Type B pancreatic cell (in vitro differentiated cells): ENCODE data around the gene SSH2. TPM values are rescaled to one million over a fixed set of nuclear protein-coding genes. Genes with fewer than 3 reads are reported as not detected.

ENCODE experiments used
- DNase-seq: peaks from one replicate; pipeline ENCODE4 v3.0.0; 2021; ENCODE audit warnings: mixed read lengths; ENCODE audit not compliant: unreplicated experiment; ENCODE audit errors: extremely low spot score
- H3K27ac Mint-ChIP-seq: 2 replicates; pipeline ENCODE4 v1.8.0; 2021; ENCODE audit warnings: mild to moderate bottlenecking, mixed read lengths
- H3K27me3 Mint-ChIP-seq: 2 replicates; pipeline ENCODE4 v1.8.0; 2021; ENCODE audit warnings: mixed read lengths
- H3K36me3 Mint-ChIP-seq: 2 replicates; pipeline ENCODE4 v1.8.0; 2021; ENCODE audit warnings: mixed read lengths
- H3K4me1 Mint-ChIP-seq: one replicate; pipeline ENCODE4 v1.8.0; 2021; ENCODE audit warnings: mixed read lengths; ENCODE audit not compliant: unreplicated experiment
- H3K4me3 Mint-ChIP-seq: 2 replicates; pipeline ENCODE4 v1.8.0; 2021; ENCODE audit warnings: mild to moderate bottlenecking, mixed read lengths
- H3K9me3 Mint-ChIP-seq: 2 replicates; pipeline ENCODE4 v1.8.0; 2021; ENCODE audit warnings: mixed read lengths
- CTCF ChIP-seq: fragments of 200-600 bp; sonication (generic); conservative IDR thresholded peaks from 2 replicates; pipeline ENCODE4 v1.5.0; 2021; ENCODE audit warnings: antibody characterized with exemption, mild to moderate bottlenecking
- total RNA-seq: library from RNA; stranded (reverse); gene quantifications from 2 replicates; pipeline ENCODE4 v1.2.1, GENCODE V29; 2021; ENCODE audit warnings: low replicate concordance

SSH2 gene
- total RNA-seq, 1 donor from 2014 or later, result 23.8 TPM

DNA sequence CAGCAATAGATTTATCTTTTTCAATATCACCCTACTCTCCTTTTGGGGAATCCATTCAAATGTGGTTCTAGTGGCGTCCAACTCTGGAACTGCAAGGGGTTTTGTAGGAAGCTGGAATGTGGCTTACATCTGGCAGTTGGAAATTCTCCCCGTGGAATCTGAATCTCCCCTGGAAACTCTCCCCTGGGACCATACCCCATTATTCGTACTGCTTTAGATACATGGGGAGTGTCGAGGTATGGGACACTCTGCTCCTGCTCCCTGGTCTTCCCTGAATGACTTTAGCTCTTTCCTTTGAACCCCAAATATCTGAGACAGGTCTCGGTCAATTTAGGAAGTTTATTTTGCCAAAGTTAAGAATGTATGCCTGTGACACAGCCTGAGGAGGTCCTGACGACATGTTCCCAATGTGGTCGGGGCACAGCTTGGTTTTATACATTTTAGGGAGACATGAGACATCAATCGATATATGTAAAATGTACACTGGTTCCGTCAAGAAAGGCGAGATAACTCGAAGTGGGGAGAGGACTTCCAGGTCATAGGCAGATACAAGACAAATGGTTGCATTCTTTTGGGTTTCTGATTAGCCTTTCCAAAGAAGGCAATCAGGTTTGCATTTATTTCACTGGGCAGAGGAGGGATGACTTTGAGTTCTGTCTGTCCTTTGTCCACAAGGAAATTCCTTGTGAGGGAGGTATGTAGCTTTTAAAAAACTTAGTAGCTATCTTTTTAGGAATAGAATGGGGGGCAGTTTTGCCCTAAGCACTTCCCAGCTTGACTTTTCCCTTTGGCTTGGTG, 218.2 kb downstream of the SSH2 start:
- no peak overlapping the region for H3K27ac Mint-ChIP-seq
- no peak for TF ChIP-seq CTCF
- H3K27me3 Mint-ChIP-seq, result no peaks in the 10 kb centered on the region

DNA sequence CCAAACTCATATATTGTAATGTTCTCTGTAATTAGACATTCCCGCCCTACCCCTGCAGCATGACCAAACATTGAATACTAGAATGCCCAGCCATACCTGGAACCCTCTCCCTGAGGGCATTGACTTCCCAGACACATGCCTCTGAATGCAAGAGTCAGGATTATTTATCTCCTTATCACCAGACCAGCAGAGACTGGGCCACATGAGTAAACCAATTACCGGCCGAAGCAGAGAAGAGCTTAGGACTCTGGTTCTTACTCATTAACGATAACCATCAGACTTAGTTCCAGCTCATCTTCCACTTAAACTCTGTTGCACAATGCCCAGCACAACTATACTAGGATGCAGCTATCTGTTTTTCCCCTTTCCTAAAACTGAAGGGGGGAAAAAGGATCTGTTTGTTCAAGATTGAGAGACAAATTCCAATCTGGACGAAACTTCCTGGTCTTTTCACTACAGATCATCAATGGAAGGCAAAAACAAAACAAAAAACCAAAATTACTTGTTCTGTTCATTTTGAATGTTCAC, 219.1 kb downstream of the SSH2 start:
- Mint-ChIP-seq H3K4me1 (peaks cover 19% of the 10 kb centered on the region), H3K36me3 (no peaks in the 10 kb centered on the region), H3K27me3 (no peaks in the 10 kb centered on the region), H3K27ac (no peak overlapping the region), H3K4me3 (no peak overlapping the region), H3K9me3 (no peaks in the 10 kb centered on the region)
- TF ChIP-seq CTCF, result no peak
- DNase-seq, result no peak

More for the DNA sequence above, 218.2 kb downstream of the SSH2 start:
- H3K9me3 Mint-ChIP-seq, result no peaks in the 10 kb centered on the region
- H3K4me3 Mint-ChIP-seq, result no peak overlapping the region
- H3K4me1 Mint-ChIP-seq, result peaks cover 19% of the 10 kb centered on the region
- H3K36me3 Mint-ChIP-seq, result peaks cover 6% of the 10 kb centered on the region
- DNase-seq, result no peak

DNA sequence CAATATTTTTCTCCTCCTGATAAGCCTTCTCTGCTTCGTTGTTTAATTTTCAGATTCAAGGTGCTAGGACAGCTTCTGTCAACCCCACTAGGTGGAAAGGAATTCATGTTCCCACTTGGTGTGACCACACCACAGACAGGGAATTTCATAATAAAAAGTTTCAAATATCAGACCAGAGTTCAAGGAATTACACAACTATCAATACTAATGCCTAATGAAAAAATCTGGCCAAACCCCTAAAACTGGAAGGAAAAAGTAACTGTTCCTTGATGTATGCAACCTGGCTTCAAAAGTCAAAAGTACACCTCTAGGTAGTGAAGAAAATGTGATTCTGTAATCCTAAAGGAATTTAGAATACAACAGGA, 219.5 kb downstream of the SSH2 start:
- DNase-seq, result no peak
- H3K9me3 Mint-ChIP-seq, result no peaks in the 10 kb centered on the region
- TF ChIP-seq CTCF, result no peak
- H3K4me1 Mint-ChIP-seq, result peaks cover 19% of the 10 kb centered on the region
- H3K4me3 Mint-ChIP-seq, result no peak overlapping the region
- peaks cover 3% of the 10 kb centered on the region for H3K36me3 Mint-ChIP-seq
- H3K27ac Mint-ChIP-seq, result no peak overlapping the region
- H3K27me3 Mint-ChIP-seq, result no peaks in the 10 kb centered on the region

DNA sequence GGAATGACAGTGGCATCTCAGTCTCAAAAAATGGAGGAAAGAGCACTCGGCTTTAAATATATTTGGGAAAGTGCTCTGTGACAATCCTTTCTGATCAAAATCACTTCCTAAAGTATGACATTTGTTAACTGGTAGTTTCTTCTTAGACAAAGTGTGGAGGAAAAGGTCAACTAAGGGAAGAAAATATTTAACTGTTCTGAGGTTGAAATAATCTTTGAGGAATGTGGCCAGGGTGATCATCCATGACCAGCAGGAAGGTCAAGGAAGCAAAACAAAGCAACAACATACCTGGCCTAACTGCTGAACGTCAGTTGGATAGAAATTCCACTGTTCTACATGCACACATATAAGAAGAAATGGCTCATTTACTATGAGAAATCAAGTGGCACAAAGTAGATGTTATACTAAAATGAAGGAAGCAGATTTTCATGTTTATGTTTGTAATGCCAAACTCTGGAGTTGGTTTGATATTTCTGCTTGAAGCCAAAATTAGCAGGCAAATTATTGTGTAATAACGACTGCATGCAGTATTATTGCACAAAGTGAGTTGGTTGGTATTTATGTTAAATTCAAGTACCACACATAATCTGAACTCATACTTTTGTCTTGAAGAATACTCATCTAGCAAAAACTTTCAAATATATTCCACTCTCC, 220.0 kb downstream of the SSH2 start:
- H3K27ac Mint-ChIP-seq, result no peak overlapping the region
- H3K4me1 Mint-ChIP-seq, result peaks cover 19% of the 10 kb centered on the region
- H3K4me3 Mint-ChIP-seq, result no peak overlapping the region
- H3K9me3 Mint-ChIP-seq, result no peaks in the 10 kb centered on the region
- TF ChIP-seq CTCF, result no peak
- H3K27me3 Mint-ChIP-seq, result no peaks in the 10 kb centered on the region
- H3K36me3 Mint-ChIP-seq, result peaks cover 4% of the 10 kb centered on the region
- no peak for DNase-seq

- Mint-ChIP-seq H3K4me1 (peaks cover 19% of the 10 kb centered on the region), H3K27ac (no peak overlapping the region), H3K4me3 (no peak overlapping the region), H3K9me3 (no peaks in the 10 kb centered on the region), H3K36me3 (peaks cover 9% of the 10 kb centered on the region), H3K27me3 (no peaks in the 10 kb centered on the region)
- DNase-seq, result no peak
- no peak for TF ChIP-seq CTCF
Observed at GRCh38 chr17:29707212-29707571, 222.8 kb downstream of the SSH2 start.
